ENCODE data around the gene ENOX1.

- TF ChIP-seq CTCF (IDR thresholded peaks at IDR 0.05; ENCODE audit: borderline replicate concordance, extremely low read depth, low read length, poor library complexity, severe bottlenecking) (no peak), EZH2 (IDR thresholded peaks at IDR 0.05; ENCODE audit: borderline replicate concordance, low read depth, low read length, severe bottlenecking) (no peak)
Measured at GRCh38 chr13:43397111-43397510, 389.7 kb downstream of the ENOX1 start.
